Smooth muscle cell (in vitro differentiated cells): ENCODE measurements around the gene POU2F3. TPM values are rescaled to one million over a fixed set of nuclear protein-coding genes. Genes with fewer than 3 reads are reported as not detected.

Experiments
- DNase-seq: peaks from one replicate; lab custom pipeline; 2025; ENCODE audit not compliant: unreplicated experiment; lab: John Stamatoyannopoulos, UW
- H2AFZ ChIP-seq: fragments of 200-600 bp; sonication (generic); 2 replicates; pipeline ENCODE4 v1.6.0; 2016; ENCODE audit warnings: antibody characterized with exemption, low read depth, mild to moderate bottlenecking
- H3F3A ChIP-seq: fragments of 200-600 bp; sonication (generic); 2 replicates; pipeline ENCODE4 v1.6.0; 2017; ENCODE audit warnings: antibody characterized with exemption, low read depth
- H3K27ac ChIP-seq: fragments of 200-600 bp; sonication (generic); 2 replicates; pipeline ENCODE4 v1.5.1; 2016; ENCODE audit warnings: low read depth, mild to moderate bottlenecking
- H3K27me3 ChIP-seq: fragments of 200-600 bp; sonication (generic); 2 replicates; pipeline ENCODE4 v1.6.1; 2016; ENCODE audit warnings: low read depth, mild to moderate bottlenecking
- H3K36me3 ChIP-seq: fragments of 200-600 bp; sonication (generic); 2 replicates; pipeline ENCODE4 v1.5.1; 2016; ENCODE audit warnings: low read depth
- H3K4me1 ChIP-seq: fragments of 200-600 bp; sonication (generic); 2 replicates; pipeline ENCODE4 v1.5.1; 2016; ENCODE audit warnings: low read depth
- H3K4me2 ChIP-seq: fragments of 200-600 bp; sonication (generic); 2 replicates; pipeline ENCODE4 v1.6.0; 2016; ENCODE audit warnings: mild to moderate bottlenecking
- H3K4me3 ChIP-seq: fragments of 200-600 bp; sonication (generic); 2 replicates; pipeline ENCODE4 v1.5.1; 2016; ENCODE audit warnings: mild to moderate bottlenecking
- H3K79me2 ChIP-seq: fragments of 200-600 bp; sonication (generic); 2 replicates; pipeline ENCODE4 v1.6.0; 2016; ENCODE audit warnings: low read depth, mild to moderate bottlenecking
- H3K9ac ChIP-seq: fragments of 200-600 bp; sonication (generic); 2 replicates; pipeline ENCODE4 v1.6.0; 2016; ENCODE audit warnings: low read depth
- H3K9me3 ChIP-seq: fragments of 200-600 bp; sonication (generic); replicated peaks from 2 replicates; pipeline ENCODE4 v1.5.1; 2016; ENCODE audit warnings: low read depth
- H4K20me1 ChIP-seq: fragments of 200-600 bp; sonication (generic); 2 replicates; pipeline ENCODE4 v1.6.0; 2016; ENCODE audit warnings: low read depth
- CTCF ChIP-seq: fragments of 200-600 bp; sonication (generic); IDR thresholded peaks from 2 replicates; pipeline ENCODE4 v1.5.1; 2017; ENCODE audit warnings: borderline replicate concordance, mild to moderate bottlenecking, antibody characterized with exemption; ENCODE audit not compliant: insufficient read depth, poor library complexity, severe bottlenecking
- WGBS: methylation state at CpG from one replicate; pipeline ENCODE4 v1.1.7; 2016; ENCODE audit warnings: low lambda C conversion rate; 5-methylcytosine and 5-hydroxymethylcytosine counted together
- polyA plus RNA-seq: library from polyadenylated mRNA; unstranded; fragments of >200 nt; fragmentation: Nextera tagmentation; extraction: Ambion mirVana; gene quantifications from 2 replicates; pipeline ENCODE4 v1.2.1, GENCODE V29; 2016
- total RNA-seq: library from RNA; depleted of rRNA; stranded (reverse); fragments of >200 nt; gene quantifications from 2 replicates; pipeline ENCODE4 v1.2.3, GENCODE V29; 2014

Gene POU2F3
- total and polyA plus RNA-seq, 2 experiments from 2014 or later = 2.8 TPM; not detected in 1

- peaks cover 2% of the 10 kb centered on the region for H3K4me1 ChIP-seq
- H3K9ac ChIP-seq = no peak overlapping the region
- no peak for DNase-seq
- H3K79me2 ChIP-seq = no peaks in the 10 kb centered on the region
- no peak overlapping the region for H2AFZ ChIP-seq
- no peak for TF ChIP-seq CTCF
- no peak overlapping the region for H3K27ac ChIP-seq
- H3K9me3 ChIP-seq = no peaks in the 10 kb centered on the region
- H4K20me1 ChIP-seq = no peaks in the 10 kb centered on the region
- no peaks in the 10 kb centered on the region for H3K27me3 ChIP-seq
- no peaks in the 10 kb centered on the region for H3K36me3 ChIP-seq
- H3F3A ChIP-seq = no peaks in the 10 kb centered on the region
- no peak overlapping the region for H3K4me2 ChIP-seq
- 17% methylated on average over 8 of the region's 8 CpGs for WGBS
- no peak overlapping the region for H3K4me3 ChIP-seq
Measured at GRCh38 chr11:120316880-120317688, 77.1 kb downstream of the POU2F3 start.

GRCh38 chr11:120317689-120318480, 77.9 kb downstream of the POU2F3 start:
- DNase-seq = no peak
- WGBS = 94% methylated on average over 10 of the region's 10 CpGs

DNA sequence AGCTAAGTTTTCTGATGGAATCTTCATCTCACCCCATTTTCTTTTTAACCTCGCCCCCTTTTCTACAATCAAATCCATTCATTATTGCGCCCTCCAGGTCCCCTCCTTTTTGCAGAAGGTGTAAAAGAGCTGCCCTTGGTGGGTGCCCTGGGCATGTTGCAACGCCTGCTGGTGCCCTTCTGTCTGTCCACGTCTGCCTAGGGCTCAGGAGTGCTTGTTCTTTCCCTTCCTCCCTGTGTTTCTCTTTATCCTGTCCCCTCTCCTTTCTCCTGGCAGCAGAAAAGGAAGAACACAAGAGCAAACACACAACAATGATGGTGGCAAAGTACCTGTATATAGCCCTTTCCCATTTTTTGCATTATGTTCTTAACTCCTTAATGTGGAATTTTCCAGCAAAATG, 79.0 kb downstream of the POU2F3 start:
- Histone ChIP-seq H3K4me1 (peaks cover 2% of the 10 kb centered on the region), H4K20me1 (no peaks in the 10 kb centered on the region), H3K79me2 (no peaks in the 10 kb centered on the region), H3K9ac (no peak overlapping the region), H3K9me3 (no peaks in the 10 kb centered on the region), H3K27me3 (no peaks in the 10 kb centered on the region), H3F3A (no peaks in the 10 kb centered on the region), H2AFZ (no peak overlapping the region), H3K4me2 (no peak overlapping the region), H3K4me3 (no peak overlapping the region), H3K36me3 (no peaks in the 10 kb centered on the region), H3K27ac (no peak overlapping the region)
- WGBS = 89% methylated on average over 4 of the region's 4 CpGs
- TF ChIP-seq CTCF = no peak
- no peak for DNase-seq

More at GRCh38 chr11:120317689-120318480, 77.9 kb downstream of the POU2F3 start:
- Histone ChIP-seq H4K20me1 (no peaks in the 10 kb centered on the region), H3K27ac (no peak overlapping the region), H3K79me2 (no peaks in the 10 kb centered on the region), H3K36me3 (no peaks in the 10 kb centered on the region), H2AFZ (no peak overlapping the region), H3K4me3 (no peak overlapping the region), H3F3A (no peaks in the 10 kb centered on the region), H3K4me1 (peaks cover 2% of the 10 kb centered on the region), H3K27me3 (no peaks in the 10 kb centered on the region), H3K4me2 (no peak overlapping the region), H3K9ac (no peak overlapping the region), H3K9me3 (no peaks in the 10 kb centered on the region)
- no peak for TF ChIP-seq CTCF
